Ovary (tissue), 9 donors: Measurements from ENCODE around the gene SANBR. TPM values are rescaled to one million over a fixed set of nuclear protein-coding genes. Genes with fewer than 3 reads are reported as not detected.
A peak's percentile ranks its signal among the peaks of the same experiment; 100 is the strongest.

ENCODE experiments used
- DNase-seq, 5 donors: peaks; one replicate each; pipeline ENCODE4 v3.0.0-alpha.2; 2019 to 2020
- H3K27ac ChIP-seq, 2 donors: fragments of 200-600 bp; one replicate each; pipeline versions ENCODE4 v1.5.1 to v1.8.0; 2019 to 2022
- H3K27me3 ChIP-seq: fragments of 200-600 bp; one replicate; pipeline ENCODE4 v1.8.0; 2022
- H3K36me3 ChIP-seq: fragments of 200-600 bp; sonication (generic); one replicate; pipeline ENCODE4 v1.5.1; 2019
- H3K4me1 ChIP-seq: one replicate; pipeline ENCODE4 v1.8.1; 2013; ENCODE audit warnings: mild to moderate bottlenecking, moderate library complexity; ENCODE audit not compliant: insufficient read depth
- H3K4me3 ChIP-seq: fragments of 200-600 bp; sonication (generic); one replicate; pipeline ENCODE4 v1.5.1; 2017
- H3K9me3 ChIP-seq, 2 donors: fragments of 200-600 bp in 1 of 2; sonication (generic) in 1 of 2; one replicate each; pipeline versions ENCODE4 v1.5.1 to v1.8.1; 2013 to 2019; ENCODE audit warnings: mild to moderate bottlenecking in 1 of 2, moderate library complexity in 1 of 2
- CTCF ChIP-seq, 3 donors: fragments of 450-650 bp in 2 of 3; fragments of 200-600 bp in 1 of 3; IDR thresholded peaks; one replicate each; pipeline versions ENCODE4 v1.5.1 to v1.8.0; 2016 to 2022; ENCODE audit warnings: antibody characterized with exemption in 3 of 3, mild to moderate bottlenecking in 1 of 3
- EP300 ChIP-seq: sonication (generic); formaldehyde crosslinking; IDR thresholded peaks from one replicate; pipeline ENCODE4 v1.6.1; 2017; ENCODE audit warnings: antibody characterized with exemption
- POLR2A ChIP-seq: fragments of 450-650 bp; IDR thresholded peaks from one replicate; pipeline ENCODE4 v1.6.1; 2017; ENCODE audit warnings: antibody characterized with exemption, mild to moderate bottlenecking, moderate library complexity
- WGBS, 3 donors: extraction: QIAGEN DNeasy Blood & Tissue Kit in 1 of 3; methylation state at CpG; one replicate each; pipeline versions ENCODE4 v1.1.5 to v1.1.7; 2013 to 2017; 5-methylcytosine and 5-hydroxymethylcytosine counted together
- intact Hi-C, 4 donors: fragments of 100-400 bp; cut with DNase I; formaldehyde crosslinking; loops; one replicate each; pipeline versions ENCODE4 v1.11.0 to v1.15.1; 2022 to 2023
- polyA plus RNA-seq, 2 donors: library from polyadenylated mRNA; stranded (reverse); fragments of 200-250 nt in 1 of 2; fragments of 350-450 nt in 1 of 2; fragmentation: Illumina TruSeq in 1 of 2; extraction: RNeasy Lipid Tissue Mini Kit (QIAGEN cat#74804) in 1 of 2; gene quantifications; one replicate each; pipeline ENCODE4 v1.2.3, GENCODE V29; 2013 to 2014
- total RNA-seq, 7 donors: library from RNA; depleted of rRNA in 2 of 7; stranded (reverse); fragments of >200 nt in 2 of 7; fragmentation: NEBNext Ultra II Directional in 3 of 7; extraction: Animal tissue kit (Norgen Biotek cat#: 25700) in 3 of 7; gene quantifications; one replicate each; pipeline versions ENCODE4 v1.1.0 to v1.2.4, GENCODE V29; 2016 to 2023
- donor health status: DM: no; HTN: no; CAD: no; lungs with moderate emphysema.
- donor health status: DM: no; HTN: no; CAD: no.
- donor health status: Bipolar disorder and iron deficiency.
- donor health status: DM: yes; HTN: yes; CAD: no.
- donor health status: DM: no; HTN: no; CAD: no.
- donor health status: DM: yes; HTN: yes; CAD: no.

The SANBR gene
- total and polyA plus RNA-seq, 9 donors: 2.7 to 9.5 (median 5.0) TPM

- TF ChIP-seq EP300: no peak
- no peak for TF ChIP-seq POLR2A
- no peak for TF ChIP-seq CTCF (IDR thresholded peaks at IDR 0.05)
- peaks cover 5% of the 10 kb centered on the region for H3K4me1 ChIP-seq
- H3K27ac ChIP-seq: no peak overlapping the region
- intact Hi-C loops: no loop called here
- WGBS, 3 donors: 36 to 41% (median 39%) methylated on average over 2 of the region's 2 CpGs
- no peaks in the 10 kb centered on the region for H3K27me3 ChIP-seq
- H3K36me3 ChIP-seq: no peaks in the 10 kb centered on the region
- no peak for DNase-seq
- no peaks in the 10 kb centered on the region for H3K9me3 ChIP-seq
- no peak overlapping the region for H3K4me3 ChIP-seq
These were observed 20.4 kb upstream of the SANBR start for GRCh38 chr2:61045226-61045625.

GRCh38 chr2:61045999-61046398 is 19.7 kb upstream of the SANBR start:
- no peak overlapping the region for H3K4me3 ChIP-seq
- WGBS, 3 donors: 7 to 10% (median 9%) methylated on average over 4 of the region's 4 CpGs

GRCh38 chr2:61055557-61055956 is 10.1 kb upstream of the SANBR start:
- H3K27me3 ChIP-seq: no peaks in the 10 kb centered on the region
- TF ChIP-seq CTCF (IDR thresholded peaks at IDR 0.05) (no peak), EP300 (no peak), POLR2A (no peak)
- H3K27ac ChIP-seq: no peak overlapping the region
- intact Hi-C loops: no loop called here
- H3K4me1 ChIP-seq: peaks cover 7% of the 10 kb centered on the region
- H3K9me3 ChIP-seq: no peaks in the 10 kb centered on the region
- H3K36me3 ChIP-seq: no peaks in the 10 kb centered on the region
- no peak for DNase-seq
- H3K4me3 ChIP-seq: no peak overlapping the region
- 7 to 34% (median 16%) methylated on average over 2 of the region's 2 CpGs for WGBS, 3 donors

More at GRCh38 chr2:61045999-61046398, 19.7 kb upstream of the SANBR start:
- intact Hi-C loops: no loop called here
- Histone ChIP-seq H3K27ac (peak overlapping the region in 1 of 2 donors; percentile 2), H3K36me3 (no peaks in the 10 kb centered on the region), H3K4me1 (peaks cover 5% of the 10 kb centered on the region), H3K9me3 (no peaks in the 10 kb centered on the region), H3K27me3 (no peaks in the 10 kb centered on the region)
- DNase-seq: no peak
- TF ChIP-seq EP300: no peak
- no peak for TF ChIP-seq CTCF (IDR thresholded peaks at IDR 0.05)
- TF ChIP-seq POLR2A: no peak

- Histone ChIP-seq H3K9me3 (no peaks in the 10 kb centered on the region), H3K27me3 (no peaks in the 10 kb centered on the region), H3K36me3 (no peaks in the 10 kb centered on the region), H3K4me1 (peaks cover 7% of the 10 kb centered on the region), H3K27ac (no peak overlapping the region), H3K4me3 (no peak overlapping the region)
- no peak for DNase-seq
- intact Hi-C loops: no loop called here
- no peak for TF ChIP-seq CTCF (IDR thresholded peaks at IDR 0.05)
- TF ChIP-seq POLR2A: no peak
- TF ChIP-seq EP300: no peak
These were observed 8.1 kb upstream of the SANBR start for GRCh38 chr2:61057562-61057961.

- Histone ChIP-seq H3K36me3 (no peaks in the 10 kb centered on the region), H3K9me3 (no peaks in the 10 kb centered on the region), H3K4me1 (peaks cover 7% of the 10 kb centered on the region), H3K27ac (no peak overlapping the region), H3K4me3 (no peak overlapping the region), H3K27me3 (no peaks in the 10 kb centered on the region)
- intact Hi-C loops: no loop called here
- TF ChIP-seq POLR2A (no peak), CTCF (IDR thresholded peaks at IDR 0.05) (no peak), EP300 (no peak)
- no peak for DNase-seq
These were observed 6.3 kb upstream of the SANBR start for GRCh38 chr2:61059382-61059781.
